Cortex of kidney (tissue), 1 donor: ENCODE measurements around the gene GIPC1.
"Not testable (repeated sequence)": the region's sequence is repeated elsewhere in the genome, so short reads cannot be mapped to it uniquely, and the experiment has no call there.

Experiments
- DNase-seq: peaks from one replicate; lab custom pipeline; 2025; lab: John Stamatoyannopoulos, UW

Gene GIPC1, protein sequence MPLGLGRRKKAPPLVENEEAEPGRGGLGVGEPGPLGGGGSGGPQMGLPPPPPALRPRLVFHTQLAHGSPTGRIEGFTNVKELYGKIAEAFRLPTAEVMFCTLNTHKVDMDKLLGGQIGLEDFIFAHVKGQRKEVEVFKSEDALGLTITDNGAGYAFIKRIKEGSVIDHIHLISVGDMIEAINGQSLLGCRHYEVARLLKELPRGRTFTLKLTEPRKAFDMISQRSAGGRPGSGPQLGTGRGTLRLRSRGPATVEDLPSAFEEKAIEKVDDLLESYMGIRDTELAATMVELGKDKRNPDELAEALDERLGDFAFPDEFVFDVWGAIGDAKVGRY

DNA sequence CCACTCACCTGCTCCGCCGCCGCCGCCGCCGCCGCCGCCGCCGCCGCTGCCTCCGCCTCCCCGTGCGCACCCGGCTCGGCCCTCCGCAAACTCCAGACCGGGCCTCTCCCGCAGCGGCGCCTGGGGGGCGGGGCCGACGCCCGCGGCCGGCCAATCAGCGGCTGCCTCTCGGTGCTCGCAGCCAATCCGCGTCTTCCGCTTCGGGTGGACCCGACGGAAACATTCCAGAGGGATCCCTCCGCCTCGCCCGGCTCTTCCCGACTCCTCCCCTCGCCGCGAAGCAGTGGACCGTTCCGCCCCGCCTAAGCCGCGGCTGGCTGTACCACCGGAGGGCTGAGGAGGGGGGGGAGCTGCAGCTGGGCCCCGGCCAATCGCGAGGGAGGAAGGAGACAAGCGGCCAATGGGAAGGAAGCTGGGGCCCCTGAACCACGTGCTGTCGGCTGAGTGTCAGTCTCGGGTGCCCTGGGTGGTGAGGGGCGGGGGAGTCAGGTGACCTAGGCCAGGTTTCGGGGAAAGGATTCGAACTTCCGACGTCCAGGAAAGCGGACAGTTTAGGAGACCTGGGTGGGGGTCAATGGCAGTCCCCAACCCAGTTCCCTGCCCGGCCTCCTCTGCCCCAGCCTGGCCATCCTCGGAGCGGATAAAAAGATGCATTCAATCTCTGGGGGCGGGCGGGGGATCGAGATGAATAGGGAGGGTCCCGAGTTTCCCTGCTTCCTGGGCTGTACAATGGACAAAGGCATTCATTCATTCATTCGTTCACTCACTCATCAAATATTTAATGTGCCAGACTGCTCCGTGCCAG lies at the start of gene GIPC1:
TSS of gene GIPC1 (minus strand) at position 99 of the 805 bp plus-strand sequence. CDS start 13,151 bp downstream, outside the sequence.
- peak; percentile 66 for DNase-seq

DNA sequence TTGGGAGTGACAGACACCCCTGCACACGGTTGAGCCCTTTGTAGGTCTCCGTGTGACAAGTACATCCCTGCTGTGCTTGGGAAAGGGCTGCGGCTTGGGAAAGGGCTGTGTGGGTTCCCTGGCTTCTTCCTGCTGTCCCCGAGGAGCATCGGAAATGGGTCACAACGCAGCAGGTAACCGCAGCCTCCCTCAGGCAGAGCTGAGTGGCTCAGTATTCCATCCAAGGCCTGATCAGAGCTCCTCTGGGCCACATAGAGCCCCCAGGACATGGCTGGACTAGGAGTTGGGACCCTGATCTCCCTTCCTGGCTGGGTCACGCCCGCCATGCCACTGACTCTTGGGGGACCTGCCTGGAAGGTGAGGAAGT lies 49.8 kb upstream of the GIPC1 start:
- no peak for DNase-seq

DNA sequence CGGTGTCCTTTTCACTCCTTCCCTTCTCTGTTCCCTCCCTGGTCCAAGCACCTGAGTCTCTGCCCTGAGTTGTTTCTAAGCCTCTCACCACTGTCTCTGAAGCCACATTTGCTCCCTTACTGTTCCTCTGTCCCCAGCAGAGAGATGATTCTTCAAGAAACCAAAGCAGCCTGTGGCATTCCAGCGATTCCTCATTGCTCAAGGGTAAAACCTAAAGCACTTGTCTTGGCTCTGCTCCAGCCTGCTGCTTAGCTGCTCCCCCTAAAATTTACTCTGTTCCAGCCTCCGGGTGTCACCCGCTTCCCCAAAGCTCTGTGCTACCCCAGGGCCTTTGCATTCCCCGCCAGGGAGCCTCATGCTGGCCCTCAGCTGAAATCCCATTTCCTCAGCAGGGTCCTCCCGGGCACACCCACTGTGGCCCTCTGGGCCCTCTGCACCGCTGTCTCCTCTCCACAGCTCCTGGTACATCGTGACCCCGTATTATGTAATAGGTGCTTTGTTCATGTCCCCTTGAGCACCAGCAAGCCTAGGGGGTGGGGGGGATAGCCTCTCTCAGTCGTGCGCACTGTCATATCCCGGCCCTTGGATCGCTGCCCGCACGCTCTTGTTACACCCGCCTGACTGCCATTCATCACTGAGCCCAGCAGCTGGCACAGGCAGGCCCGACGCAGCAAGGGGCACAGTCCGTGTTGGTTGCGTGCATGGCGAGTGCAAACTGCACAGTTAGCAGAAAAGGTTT lies 49.2 kb upstream of the GIPC1 start:
- DNase-seq, result no peak

DNA sequence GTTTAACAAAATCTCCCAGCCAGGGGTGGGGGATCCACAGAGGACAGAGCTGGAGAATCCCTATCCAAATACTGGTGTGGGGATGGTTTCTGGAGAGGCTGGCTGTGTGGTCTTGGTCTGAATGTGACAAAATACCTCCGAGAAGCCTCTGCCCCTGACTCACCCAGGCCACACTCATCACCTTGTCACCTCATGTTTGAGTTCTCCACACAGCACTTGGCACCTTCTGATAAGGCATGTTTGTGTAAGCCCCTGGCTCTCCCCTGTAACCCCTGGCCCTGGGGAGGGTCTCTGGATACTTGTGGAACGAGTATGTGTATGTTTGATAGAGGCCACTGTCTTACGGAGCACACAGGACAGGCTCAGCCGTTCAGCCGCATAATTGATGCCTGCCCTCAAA lies 48.1 kb upstream of the GIPC1 start:
- DNase-seq, result no peak

DNA sequence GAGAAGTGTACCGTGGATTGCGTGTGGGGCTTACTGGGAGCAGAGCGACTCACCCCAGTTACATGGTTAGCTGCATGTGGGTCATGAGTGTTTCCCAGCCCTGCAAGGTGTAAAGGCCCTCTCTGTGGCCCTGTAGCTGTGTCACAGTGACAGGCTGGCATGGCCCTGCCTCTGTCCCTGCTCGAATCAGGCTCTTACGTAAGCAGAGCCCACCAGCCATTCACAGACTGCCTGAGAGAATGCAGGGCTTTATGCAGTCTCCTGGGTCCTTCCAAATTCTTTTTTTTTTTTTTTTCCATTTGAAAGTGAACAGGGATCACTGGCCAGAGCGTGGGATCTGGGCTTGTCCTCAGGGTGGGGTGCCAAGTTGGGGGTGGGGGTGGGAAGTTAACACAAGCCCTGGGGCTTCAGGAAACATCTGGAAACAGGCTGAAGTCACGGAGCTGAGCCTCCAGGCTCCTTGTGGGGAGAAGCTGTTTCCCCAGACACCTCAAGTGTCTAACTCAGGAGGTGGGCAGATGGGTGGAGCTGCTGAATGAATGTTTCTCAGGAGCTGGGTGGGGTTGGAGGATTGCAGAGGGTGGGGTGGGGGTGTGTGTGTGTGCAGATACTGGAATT lies 46.9 kb upstream of the GIPC1 start:
- no peak for DNase-seq

DNA sequence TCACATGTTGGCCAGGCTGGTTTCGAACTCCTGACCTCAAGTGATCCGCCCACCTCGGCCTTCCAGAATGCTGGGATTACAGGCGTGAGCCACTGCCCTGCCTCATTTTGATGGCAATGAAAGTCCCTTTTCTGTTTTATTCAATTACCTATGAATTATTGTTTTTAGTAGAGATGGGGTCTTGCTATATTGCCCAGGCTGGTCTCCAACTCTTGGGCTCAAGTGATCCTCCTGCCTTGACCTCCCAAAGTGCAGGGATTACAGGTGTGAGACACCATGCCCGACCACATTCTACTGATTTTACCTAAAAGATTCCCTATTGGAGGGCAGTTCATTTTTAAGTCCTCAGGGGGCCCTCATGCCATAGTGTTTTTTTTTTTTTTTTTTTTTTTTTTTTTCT lies 46.1 kb upstream of the GIPC1 start:
- not testable (repeated sequence) for DNase-seq

DNA sequence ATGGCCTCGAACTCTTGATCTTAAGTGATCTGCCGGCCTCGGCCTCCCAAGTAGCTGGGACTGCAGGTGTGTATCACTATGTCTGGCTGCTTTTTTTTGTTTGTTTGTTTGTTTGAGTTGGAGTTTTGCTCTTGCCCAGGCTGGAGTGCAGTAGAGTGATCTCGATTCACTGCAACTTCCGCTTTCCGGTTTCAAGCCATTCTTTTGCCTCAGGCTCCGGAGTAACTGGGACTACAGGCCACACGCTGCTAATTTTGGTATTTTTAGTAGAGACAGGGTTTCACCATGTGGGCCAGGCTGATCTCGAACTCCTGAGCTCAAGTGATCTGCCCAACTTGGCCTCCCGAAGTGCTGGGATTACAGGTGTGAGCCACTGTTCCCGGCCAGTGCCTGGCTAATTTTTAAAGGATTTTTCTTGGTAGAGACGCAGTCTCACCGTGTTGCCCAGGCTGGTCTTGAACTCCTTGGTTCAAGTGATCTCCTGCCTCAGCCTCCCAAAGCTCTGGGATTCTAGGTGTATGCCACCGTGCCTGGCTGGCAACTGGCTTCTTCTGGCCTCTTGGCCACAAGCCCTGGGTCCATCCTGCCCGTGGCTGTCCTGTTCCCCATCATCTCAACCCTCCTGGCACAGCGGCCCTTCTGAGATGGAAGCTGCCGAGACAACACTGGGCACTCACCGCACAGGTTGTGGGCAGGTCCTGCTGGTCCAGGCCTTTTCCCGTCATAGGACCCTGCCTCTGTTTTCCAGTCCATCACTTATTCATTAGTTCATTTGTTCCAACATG lies 45.0 kb upstream of the GIPC1 start:
- DNase-seq, result no peak

DNA sequence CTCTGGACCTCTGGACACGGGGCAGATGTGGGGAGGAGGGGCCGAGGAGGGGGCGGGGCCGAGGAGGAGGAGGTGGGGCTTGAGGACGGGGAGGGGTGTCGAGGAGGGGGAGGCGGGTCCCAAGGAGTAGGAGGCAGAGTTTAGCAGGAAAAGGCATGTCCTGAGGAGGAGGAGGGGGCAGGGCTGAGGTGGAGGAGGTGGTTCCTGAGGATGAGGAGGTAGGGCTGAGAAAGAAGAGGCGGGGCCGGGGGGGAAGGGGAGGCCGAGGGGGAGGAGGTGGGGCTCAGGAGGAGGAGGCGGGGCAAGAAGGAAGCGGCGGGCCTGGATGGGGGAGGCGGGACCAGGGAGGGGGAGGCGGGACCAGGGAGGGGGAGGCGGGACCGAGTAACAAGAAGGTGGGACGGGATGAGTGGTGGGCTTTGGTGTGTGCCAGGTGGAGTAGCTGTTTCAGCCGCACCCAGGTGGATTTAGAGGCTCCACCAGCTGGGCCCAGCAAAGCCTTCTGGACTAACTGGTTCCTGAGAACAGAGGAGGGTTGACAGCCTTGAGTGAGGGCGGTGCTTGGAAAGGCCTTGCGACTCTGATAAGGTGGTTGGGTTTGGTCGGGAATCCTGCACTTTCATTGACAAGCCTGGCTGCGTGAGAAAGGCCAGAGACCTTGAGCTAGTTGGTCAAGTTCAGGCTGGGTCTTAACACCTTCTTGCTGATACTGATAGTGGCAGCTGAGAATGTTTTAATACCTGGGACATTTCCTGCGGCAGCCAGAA lies 41.2 kb upstream of the GIPC1 start:
- no peak for DNase-seq

DNA sequence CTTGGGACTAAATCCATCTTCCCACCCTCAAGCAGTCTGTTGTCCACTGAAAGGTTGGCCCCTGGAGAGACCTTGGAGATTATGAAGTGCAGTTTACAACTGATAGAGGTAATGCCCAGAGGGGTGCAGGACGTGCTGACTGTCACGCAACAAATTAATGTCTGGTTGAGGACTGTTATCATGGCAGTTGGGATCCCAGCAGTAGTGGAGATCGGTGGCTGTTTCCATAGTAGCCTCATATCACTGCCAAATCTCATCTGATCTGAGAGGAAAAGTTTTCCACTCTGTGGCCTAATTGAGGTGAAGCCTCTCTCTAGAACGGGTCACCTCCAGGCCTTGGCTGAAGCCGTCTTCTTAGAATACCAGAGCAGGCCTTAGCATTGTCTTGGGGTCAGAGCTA lies 37.5 kb upstream of the GIPC1 start:
- no peak for DNase-seq

DNA sequence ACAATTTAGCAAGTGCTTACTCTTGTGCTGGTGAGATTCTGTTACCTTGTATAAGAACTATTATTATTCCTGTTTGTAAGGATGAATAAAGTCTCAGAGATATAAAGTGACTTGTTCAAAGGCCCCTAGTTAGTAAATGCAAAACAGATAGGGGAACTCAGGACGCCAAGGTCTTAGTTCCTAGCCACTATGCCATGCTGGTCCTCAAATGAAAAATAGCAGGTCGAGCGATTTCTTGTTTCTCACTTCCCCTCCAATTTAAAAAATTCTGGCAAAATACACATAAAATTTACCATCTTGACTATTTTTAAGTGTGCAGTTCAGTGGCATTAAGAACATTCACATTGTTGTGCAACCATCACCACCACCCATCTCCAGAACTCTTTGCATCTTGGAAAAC lies 34.6 kb upstream of the GIPC1 start:
- no peak for DNase-seq

DNA sequence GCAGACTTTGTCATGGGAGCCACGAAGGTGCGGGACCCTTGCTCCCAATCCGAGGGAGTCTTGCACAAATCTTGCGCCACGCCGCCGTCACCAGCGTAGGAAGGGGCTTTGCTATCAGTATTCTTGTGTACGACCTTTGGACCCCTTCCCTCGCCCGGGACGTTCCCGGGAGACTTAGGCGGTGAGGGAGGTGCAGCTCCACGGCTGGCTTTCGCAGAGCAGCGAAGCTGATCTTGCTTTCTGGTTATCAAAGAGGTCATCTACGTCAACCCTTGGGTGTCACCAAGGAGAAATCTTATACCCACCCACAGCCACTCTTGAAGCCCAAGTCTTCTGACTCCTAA lies 34.0 kb upstream of the GIPC1 start:
- DNase-seq, result no peak

DNA sequence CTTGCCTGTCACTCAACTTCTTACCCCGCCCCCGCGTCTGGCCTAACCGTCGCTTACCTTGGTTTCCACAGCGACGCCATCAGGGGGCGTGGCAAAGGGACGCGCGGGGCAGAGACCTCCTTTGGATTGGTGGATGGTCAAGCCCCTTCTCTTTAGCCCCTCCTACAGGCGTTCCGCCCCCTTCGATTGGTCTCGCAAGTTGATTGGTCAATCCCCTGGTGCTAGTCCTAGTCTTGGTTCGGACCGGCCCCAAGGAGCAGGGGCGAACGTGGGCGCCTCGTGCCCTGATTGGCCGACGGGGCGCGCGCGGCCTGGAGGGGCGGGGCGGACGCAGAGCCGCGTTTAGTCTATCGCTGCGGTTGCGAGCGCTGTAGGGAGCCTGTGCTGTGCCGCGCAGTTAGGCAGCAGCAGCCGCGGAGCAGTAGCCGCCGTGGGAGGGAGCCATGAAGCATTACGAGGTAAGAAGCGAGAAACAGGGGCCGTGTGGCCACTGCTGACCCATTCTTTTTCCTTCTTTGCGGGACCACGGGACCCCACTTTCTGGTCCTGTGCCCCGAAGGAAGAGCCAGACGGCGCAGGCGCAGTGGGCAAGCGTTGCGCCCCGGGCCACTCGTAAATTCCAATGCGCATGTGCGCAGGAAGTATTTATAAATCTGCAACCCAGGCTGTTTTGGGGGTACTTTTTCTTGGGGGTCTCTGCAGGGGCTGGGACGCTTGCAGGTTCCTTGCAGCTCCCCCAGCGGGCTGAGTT lies 33.5 kb upstream of the GIPC1 start, which contains the start of gene TECR:
TSS of gene TECR (plus strand) at position 341 of the 751 bp plus-strand sequence. CDS start at position 444, 103 bp downstream.
- peak; percentile 87 for DNase-seq

DNA sequence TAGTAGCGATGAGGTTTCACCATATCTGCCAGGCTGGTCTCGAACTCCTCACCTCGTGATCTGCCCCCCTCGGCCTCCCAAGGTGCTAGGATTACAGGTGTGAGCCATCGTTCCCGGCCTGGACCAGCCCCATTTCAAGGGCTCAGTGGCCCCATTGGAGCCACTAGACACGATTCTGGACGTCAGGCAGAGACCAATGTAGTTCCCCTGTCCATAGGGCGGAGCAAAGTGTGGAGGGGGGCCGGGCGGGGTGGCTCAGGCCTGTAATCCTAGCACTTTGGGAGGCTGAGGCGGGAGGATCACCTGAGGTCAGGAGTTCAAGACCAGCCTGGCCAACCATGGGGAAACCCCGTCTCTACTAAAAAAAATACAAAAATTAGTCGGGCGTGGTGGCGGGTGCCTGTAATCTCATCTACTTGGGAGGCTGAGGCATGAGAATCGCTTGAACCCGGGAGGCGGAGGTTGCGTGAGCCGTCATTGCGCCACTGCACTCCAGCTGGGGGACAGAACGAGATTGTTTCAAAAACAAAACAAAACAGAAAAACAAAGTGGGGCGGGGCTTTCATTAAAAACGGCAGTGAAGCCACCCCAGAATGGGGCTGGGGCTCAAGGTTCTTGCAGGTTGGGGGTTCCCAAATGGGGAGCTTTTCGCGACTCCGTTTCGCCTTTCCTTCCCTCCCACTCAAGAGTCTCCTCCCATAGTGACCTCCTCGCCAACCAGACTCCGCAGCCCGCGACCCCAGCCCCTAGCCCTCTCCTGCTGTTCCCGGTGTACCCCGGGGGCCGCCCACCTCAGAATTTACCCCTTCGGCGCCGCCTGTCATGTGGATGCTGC lies 32.7 kb upstream of the GIPC1 start:
- DNase-seq, result no peak

DNA sequence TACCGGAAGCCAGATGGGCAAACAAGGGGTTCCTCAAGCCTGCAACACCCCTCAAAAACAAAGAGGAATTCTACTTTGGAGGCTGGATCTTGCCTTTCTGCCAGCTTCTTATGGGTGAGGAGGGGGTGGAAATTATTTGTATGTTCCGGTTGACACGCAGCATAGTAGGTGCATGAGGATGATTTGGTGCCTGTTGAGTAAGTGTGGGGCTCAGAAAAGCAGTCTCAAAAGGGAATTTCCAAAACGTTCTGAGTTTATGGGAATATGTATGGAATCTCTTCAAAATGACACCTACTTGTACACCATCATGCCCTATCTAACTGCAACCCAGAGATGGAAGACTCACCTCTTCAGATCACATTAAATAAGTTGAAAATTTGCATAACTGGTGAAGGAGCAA lies 30.5 kb upstream of the GIPC1 start:
- DNase-seq, result no peak

DNA sequence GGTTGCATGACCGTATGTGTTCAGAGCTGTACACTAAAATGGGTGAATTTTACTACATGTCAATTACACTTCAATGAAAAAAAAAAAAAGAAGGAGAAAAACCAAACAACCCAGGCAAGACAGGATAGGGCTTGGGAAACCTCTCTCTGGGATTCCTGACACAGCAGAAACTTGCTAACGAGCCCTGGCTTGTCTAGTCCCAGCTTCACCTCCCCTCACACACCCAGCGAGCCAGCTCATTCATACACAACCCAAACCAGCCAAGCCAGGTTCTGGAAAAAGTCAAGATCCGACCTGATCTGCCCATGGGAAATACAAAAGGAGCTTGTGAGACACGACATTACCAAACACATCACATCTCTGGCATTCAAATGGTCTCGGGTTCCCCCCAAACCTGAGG lies 29.8 kb upstream of the GIPC1 start:
- DNase-seq, result no peak

DNA sequence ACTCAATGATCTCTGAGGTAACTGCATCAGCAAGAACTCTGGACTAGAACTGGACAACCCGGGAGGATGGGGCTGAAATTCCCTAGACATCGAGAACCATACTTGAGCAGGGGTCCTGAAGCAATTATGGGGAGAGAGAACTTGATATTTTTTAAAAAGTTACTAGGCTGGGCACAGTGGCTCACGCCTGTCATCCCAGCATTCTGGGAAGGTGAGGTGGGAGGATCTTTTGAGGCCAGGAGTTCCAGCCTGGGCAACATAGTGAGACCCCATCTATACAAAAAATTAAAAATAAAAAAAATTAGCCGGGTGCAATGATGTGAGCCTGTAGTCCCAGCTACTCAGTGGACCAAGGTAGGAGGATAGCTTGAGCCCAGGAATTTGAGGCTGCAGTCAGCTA lies 24.6 kb upstream of the GIPC1 start:
- no peak for DNase-seq

DNA sequence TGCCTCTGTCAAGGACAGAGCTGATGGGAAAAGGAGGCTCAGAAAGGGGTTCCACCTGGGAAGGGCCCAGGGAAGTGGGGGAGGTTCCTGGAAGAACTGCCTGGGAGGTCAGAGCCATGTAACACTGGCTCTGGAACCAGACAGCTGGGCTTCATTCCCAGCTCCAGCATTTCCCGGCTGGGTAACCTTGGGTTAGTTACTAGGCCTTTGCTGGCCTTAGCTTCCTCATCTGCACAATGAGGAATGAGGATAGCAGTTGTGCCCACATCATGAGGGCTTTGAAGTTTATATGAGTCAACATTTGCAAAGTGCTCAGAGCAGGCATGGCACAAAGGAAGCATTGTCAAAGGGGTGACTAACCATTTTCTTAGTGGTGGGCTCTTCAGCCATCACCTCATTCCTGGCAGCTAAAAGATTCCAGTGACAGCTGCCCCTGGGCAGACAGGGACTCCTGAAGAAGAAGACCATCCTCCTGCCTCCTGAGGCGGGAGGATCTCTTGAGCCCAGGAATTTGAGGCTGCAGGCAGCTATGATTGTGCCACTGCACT lies 24.0 kb upstream of the GIPC1 start:
- no peak for DNase-seq

DNA sequence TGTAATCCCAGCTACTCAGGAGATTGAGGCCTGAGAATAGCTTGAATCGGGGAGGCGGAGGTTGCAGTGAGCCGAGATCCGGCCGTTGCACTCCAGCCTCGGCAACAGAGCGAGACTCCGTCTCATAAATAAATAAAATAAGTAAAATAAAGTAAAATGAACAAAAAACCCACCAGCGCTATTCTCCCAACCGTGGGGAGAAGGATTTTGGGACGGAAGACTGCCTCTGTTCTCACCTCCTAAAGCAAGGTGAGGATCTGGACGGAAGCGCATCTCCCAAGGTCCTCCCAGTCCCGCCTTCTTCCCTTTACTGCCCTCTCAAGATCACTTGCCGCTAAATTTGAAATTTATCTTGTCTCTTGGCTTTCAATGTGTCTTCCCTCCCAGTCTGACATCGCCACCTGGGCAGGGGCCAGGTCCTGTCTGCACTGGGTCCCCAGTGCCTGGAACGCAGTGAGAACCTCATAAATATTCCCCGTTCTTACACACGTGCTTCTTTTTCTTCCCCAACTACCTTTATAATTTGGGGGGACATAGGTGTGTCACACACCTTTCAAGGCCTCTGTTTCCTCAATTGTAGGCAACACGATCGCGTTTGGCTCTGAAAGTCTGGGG lies 23.4 kb upstream of the GIPC1 start:
- no peak for DNase-seq
